ENCODE data around the gene CCDC14.
"Not testable (repeated sequence)": the region's sequence is repeated elsewhere in the genome, so short reads cannot be mapped to it uniquely, and the experiment has no call there.

DNA sequence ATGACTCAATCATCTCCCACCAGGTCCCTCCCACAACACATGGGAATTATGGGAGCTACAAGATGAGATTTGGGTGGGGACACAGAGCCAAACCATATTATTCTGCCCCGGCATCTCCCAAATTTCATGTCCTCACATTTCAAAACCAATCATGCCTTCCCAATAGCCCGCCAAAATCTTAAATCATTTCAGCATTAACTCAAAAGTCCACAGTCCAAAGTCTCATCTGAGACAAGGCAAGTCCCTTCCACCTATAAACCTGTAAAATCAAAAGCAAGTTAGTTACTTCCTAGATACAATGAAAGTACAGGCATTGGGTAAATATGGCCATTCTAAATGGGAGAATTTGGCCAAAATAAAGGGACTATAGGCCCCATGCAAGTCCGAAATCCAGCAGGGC is 70.9 kb downstream of the CCDC14 start:
- not testable (repeated sequence) for TF ChIP-seq POLR2AphosphoS5 (IDR thresholded peaks at IDR 0.05; ENCODE audit: borderline replicate concordance, low read depth, low read length); EZH2 (IDR thresholded peaks at IDR 0.05); FOXP2 (optimal IDR thresholded peaks at IDR 0.05; ENCODE audit: control extremely low read depth, extremely low read length, insufficient read depth)
